H1 (cell line): ENCODE data around the gene RAP1B. TPM values are rescaled to one million over a fixed set of nuclear protein-coding genes. Genes with fewer than 3 reads are reported as not detected.

Experiments
- CTCF ChIA-PET: fragments of 300-600 bp; sonication (Branson Sonifier 250); formaldehyde crosslinking; loops from one replicate; lab custom pipeline; 2021; ENCODE audit not compliant: partially characterized antibody; lab: Charles Lee
- POLR2A ChIA-PET: fragments of 300-600 bp; sonication (Branson Sonifier 250); formaldehyde crosslinking; loops from one replicate; lab custom pipeline; 2021; ENCODE audit warnings: inconsistent platforms; ENCODE audit not compliant: partially characterized antibody; lab: Charles Lee
- DNase-seq, 2 experiments: peaks; one replicate each; pipeline versions ENCODE4 v3.0.0 to v3.0.0-alpha.2; 2010 to 2022; ENCODE audit warnings: low spot score in 2 of 2, low read depth in 1 of 2, mixed read lengths in 1 of 2
- FAIRE-seq: peaks from 2 replicates; lab custom pipeline; 2011; peaks lifted over from hg19 to GRCh38; lab: Jason Lieb, UNC
- H2AFZ ChIP-seq: 2 replicates; pipeline ENCODE4 v1.8.1; 2012; ENCODE audit warnings: low read length, inconsistent platforms
- H2AK5ac ChIP-seq: 2 replicates; pipeline ENCODE4 v1.6.1; 2013; ENCODE audit warnings: low read depth, low read length
- H2BK120ac ChIP-seq: replicated peaks from 2 replicates; pipeline ENCODE3; 2013; ENCODE audit warnings: low read depth, low read length, inconsistent platforms
- H2BK12ac ChIP-seq: 2 replicates; pipeline ENCODE4 v1.6.1; 2013; ENCODE audit warnings: low read depth, low read length
- H2BK15ac ChIP-seq: 2 replicates; pipeline ENCODE4 v1.6.1; 2013; ENCODE audit warnings: low read length
- H2BK20ac ChIP-seq: 2 replicates; pipeline ENCODE4 v1.6.1; 2013; ENCODE audit warnings: low read length
- H2BK5ac ChIP-seq: 2 replicates; pipeline ENCODE4 v1.6.1; 2013; ENCODE audit warnings: low read depth, low read length
- H3K14ac ChIP-seq: 2 replicates; pipeline ENCODE4 v1.6.1; 2013; ENCODE audit warnings: inconsistent platforms; ENCODE audit not compliant: insufficient read length
- H3K18ac ChIP-seq: 2 replicates; pipeline ENCODE4 v1.6.1; 2013; ENCODE audit warnings: low read length; ENCODE audit errors: extremely low read depth
- H3K23ac ChIP-seq: 2 replicates; pipeline ENCODE4 v1.6.1; 2013; ENCODE audit warnings: inconsistent platforms; ENCODE audit not compliant: insufficient read length
- H3K23me2 ChIP-seq: 2 replicates; pipeline ENCODE4 v1.6.1; 2013; ENCODE audit warnings: low read depth, low read length
- H3K27ac ChIP-seq: 2 replicates; pipeline ENCODE4 v1.6.1; 2011; ENCODE audit warnings: low read depth, low read length, inconsistent platforms
- H3K27me3 ChIP-seq, 4 experiments: replicated peaks in 1 of 4; 1 replicate in 1 of 4; 2 replicates in 3 of 4; pipeline versions ENCODE4 v1.6.1 to v1.8.1; 2011 to 2013; ENCODE audit warnings: low read length in 3 of 4, mild to moderate bottlenecking in 3 of 4, inconsistent platforms in 2 of 4, mixed read lengths in 2 of 4, moderate library complexity in 1 of 4; ENCODE audit not compliant: control insufficient read depth in 3 of 4, insufficient read depth in 3 of 4; ENCODE audit errors: extremely low read depth in 1 of 4
- H3K36me3 ChIP-seq, 4 experiments: 2 replicates each; pipeline versions ENCODE4 v1.6.1 to v1.8.1; 2011 to 2013; ENCODE audit warnings: mild to moderate bottlenecking in 4 of 4, low read length in 3 of 4, moderate library complexity in 2 of 4, control low read depth in 1 of 4, inconsistent platforms in 1 of 4; ENCODE audit not compliant: insufficient read depth in 4 of 4, control insufficient read depth in 2 of 4
- H3K4ac ChIP-seq: replicated peaks from 2 replicates; pipeline ENCODE3; 2013; ENCODE audit warnings: low read length, low read depth, mixed read lengths, inconsistent platforms; ENCODE audit not compliant: insufficient read length
- H3K4me1 ChIP-seq, 4 experiments: replicated peaks in 1 of 4; 1 replicate in 1 of 4; 2 replicates in 3 of 4; pipeline versions ENCODE4 v1.6.1 to v1.8.1; 2011 to 2013; ENCODE audit warnings: low read length in 3 of 4, inconsistent platforms in 2 of 4, mixed read lengths in 1 of 4; ENCODE audit not compliant: insufficient read depth in 4 of 4, control insufficient read depth in 3 of 4
- H3K4me2 ChIP-seq, 2 experiments: 2 replicates each; pipeline versions ENCODE4 v1.6.1 to v1.8.1; 2011 to 2013; ENCODE audit warnings: low read depth in 2 of 2, low read length in 2 of 2, control low read depth in 1 of 2, inconsistent platforms in 1 of 2, mild to moderate bottlenecking in 1 of 2; ENCODE audit not compliant: insufficient read depth in 1 of 2
- H3K4me3 ChIP-seq, 4 experiments: fragments of 200-600, 300-600 bp in 1 of 4; sonication (generic), shearing (Covaris generic), sonication (Bioruptor Twin) in 1 of 4; 2 replicates each; pipeline versions ENCODE4 v1.5.1 to v1.8.1; 2011 to 2016; ENCODE audit warnings: low read length in 4 of 4, low read depth in 3 of 4, control low read depth in 2 of 4, inconsistent platforms in 2 of 4, mild to moderate bottlenecking in 2 of 4, mixed read lengths in 1 of 4, moderate library complexity in 1 of 4; ENCODE audit not compliant: insufficient read depth in 2 of 4; ENCODE audit errors: extremely low read depth in 1 of 4
- H3K56ac ChIP-seq: replicated peaks from 2 replicates; pipeline ENCODE3; 2013; ENCODE audit warnings: low read depth, mild to moderate bottlenecking, mixed read lengths, low read length, inconsistent platforms; ENCODE audit not compliant: insufficient read length
- H3K79me1 ChIP-seq: 2 replicates; pipeline ENCODE4 v1.6.1; 2013; ENCODE audit warnings: low read depth, low read length, control low read depth
- H3K79me2 ChIP-seq, 2 experiments: 2 replicates each; pipeline versions ENCODE4 v1.6.1 to v1.8.1; 2012 to 2013; ENCODE audit warnings: low read length in 2 of 2, mild to moderate bottlenecking in 2 of 2, inconsistent platforms in 1 of 2; ENCODE audit not compliant: insufficient read depth in 2 of 2, control insufficient read depth in 1 of 2
- H3K9ac ChIP-seq, 4 experiments: replicated peaks in 1 of 4; 1 replicate in 1 of 4; 2 replicates in 3 of 4; pipeline versions ENCODE4 v1.6.1 to v1.8.1; 2011 to 2013; ENCODE audit warnings: low read depth in 3 of 4, low read length in 3 of 4, control low read depth in 2 of 4, mild to moderate bottlenecking in 2 of 4, moderate library complexity in 2 of 4, inconsistent platforms in 1 of 4; ENCODE audit errors: extremely low read depth in 1 of 4
- H3K9me3 ChIP-seq, 2 experiments: 2 replicates each; pipeline versions ENCODE4 v1.6.1 to v1.8.1; 2012 to 2013; ENCODE audit warnings: mild to moderate bottlenecking in 2 of 2, moderate library complexity in 2 of 2, control low read depth in 1 of 2, inconsistent platforms in 1 of 2, low read depth in 1 of 2, low read length in 1 of 2, mixed read lengths in 1 of 2; ENCODE audit not compliant: insufficient read depth in 2 of 2
- H4K20me1 ChIP-seq, 2 experiments: replicated peaks in 1 of 2; 2 replicates each; pipeline versions ENCODE3 to v1.8.1; 2011 to 2013; ENCODE audit warnings: inconsistent platforms in 2 of 2, low read length in 2 of 2, mild to moderate bottlenecking in 1 of 2; ENCODE audit not compliant: insufficient read depth in 2 of 2, control insufficient read depth in 1 of 2
- H4K5ac ChIP-seq: 2 replicates; pipeline ENCODE4 v1.6.1; 2013; ENCODE audit warnings: low read length, low read depth, mixed read lengths, inconsistent platforms; ENCODE audit not compliant: insufficient read length
- H4K8ac ChIP-seq: 2 replicates; pipeline ENCODE4 v1.8.0; 2013; ENCODE audit warnings: mild to moderate bottlenecking, moderate library complexity, low read length, inconsistent platforms; ENCODE audit not compliant: insufficient read depth; ENCODE audit errors: extremely low read depth
- H4K91ac ChIP-seq: replicated peaks from 2 replicates; pipeline ENCODE3; 2013; ENCODE audit warnings: low read length, mixed read lengths, inconsistent platforms; ENCODE audit not compliant: insufficient read length
- CHD1 ChIP-seq: IDR thresholded peaks from 2 replicates; pipeline ENCODE4 v1.6.1; 2012; ENCODE audit warnings: low read depth, low read length, improper control_type of control experiment
- CREB1 ChIP-seq: IDR thresholded peaks from 2 replicates; pipeline ENCODE4 v1.6.1; 2012; ENCODE audit warnings: inconsistent platforms
- JUND ChIP-seq: IDR thresholded peaks from 2 replicates; pipeline ENCODE4 v1.6.1; 2011; ENCODE audit warnings: mild to moderate bottlenecking, improper control_type of control experiment, low read length
- POLR2A ChIP-seq, 2 experiments: IDR thresholded peaks; 1 replicate in 1 of 2; 2 replicates in 1 of 2; pipeline ENCODE4 v1.6.1; 2011; ENCODE audit warnings: low read depth in 2 of 2, low read length in 2 of 2, mild to moderate bottlenecking in 2 of 2; ENCODE audit errors: control extremely low read depth in 1 of 2
- RAD21 ChIP-seq, 2 experiments: IDR thresholded peaks in 1 of 2; conservative IDR thresholded peaks in 1 of 2; 2 replicates each; pipeline ENCODE4 v1.6.1; 2011; ENCODE audit warnings: low read depth in 2 of 2, low read length in 2 of 2, improper control_type of control experiment in 1 of 2, inconsistent platforms in 1 of 2, mild to moderate bottlenecking in 1 of 2, moderate library complexity in 1 of 2
- RBBP5 ChIP-seq: IDR thresholded peaks from 2 replicates; pipeline ENCODE4 v1.7.1; 2012; ENCODE audit warnings: low read depth, mild to moderate bottlenecking, inconsistent platforms, low read length, moderate library complexity, borderline replicate concordance
- RFX5 ChIP-seq: IDR thresholded peaks from 2 replicates; pipeline ENCODE4 v1.6.1; 2011; ENCODE audit warnings: low read depth, low read length, improper control_type of control experiment, borderline replicate concordance
- RNF2 ChIP-seq: fragments of 200-900, 300-1000 bp; sonication (generic); IDR thresholded peaks from 2 replicates; pipeline ENCODE4 v1.7.1; 2016; ENCODE audit warnings: borderline replicate concordance, low read depth, mild to moderate bottlenecking, antibody characterized with exemption, low read length; ENCODE audit not compliant: poor library complexity, severe bottlenecking; ENCODE audit errors: missing control alignments
- SP4 ChIP-seq: IDR thresholded peaks from 2 replicates; pipeline ENCODE4 v1.6.1; 2012; ENCODE audit warnings: low read length, inconsistent platforms
- TEAD4 ChIP-seq: IDR thresholded peaks from 2 replicates; pipeline ENCODE4 v1.6.1; 2012; ENCODE audit warnings: low read depth, low read length, inconsistent platforms, mixed read lengths
- WGBS, 2 experiments: shearing (Covaris generic) in 1 of 2; methylation state at CpG; one replicate each; pipeline versions ENCODE4 v1.1.6 to v1.1.7; 2013 to 2015; ENCODE audit warnings: low lambda C conversion rate in 2 of 2, mixed read lengths in 2 of 2, inconsistent platforms in 1 of 2, low coverage in 1 of 2, missing lambda C conversion rate in 1 of 2; ENCODE audit not compliant: insufficient replicate concordance in 2 of 2, insufficient coverage in 1 of 2, insufficient read length in 1 of 2; ENCODE audit errors: extremely low coverage in 1 of 2, missing lambda C conversion rate in 1 of 2; 5-methylcytosine and 5-hydroxymethylcytosine counted together
- polyA plus RNA-seq, 7 experiments: library from polyadenylated mRNA; depleted of rRNA in 3 of 7; stranded (reverse) in 5 of 7; unstranded in 2 of 7; fragments of >200 nt in 5 of 7; fragments of 200-250 nt in 2 of 7; gene quantifications; 1 replicate in 5 of 7; 2 replicates in 1 of 7; 4 replicates in 1 of 7; pipeline versions ENCODE4 v1.2.1 to v1.2.3, GENCODE V29; 2011 to 2013; ENCODE audit warnings: missing spikeins in 2 of 7, mixed read lengths in 2 of 7
- total RNA-seq: library from RNA; stranded (reverse); fragmentation: NEBNext Ultra II Directional; extraction: Animal tissue kit (Norgen Biotek cat#: 25700); gene quantifications from 2 replicates; pipeline ENCODE4 v1.2.1, GENCODE V29; 2021

The RAP1B gene
- total and polyA plus RNA-seq, 2 of the 8 experiments (the other 6 are each of a cell fraction or from before 2014, with no cell fraction given), result 61.4 to 112 TPM

- Histone ChIP-seq H4K8ac (no peak overlapping the region), H4K20me1 (no peaks in the 10 kb centered on the region), H3K36me3 (no peaks in the 10 kb centered on the region), H3K14ac (no peak overlapping the region), H3K23ac (no peak overlapping the region), H2BK15ac (no peak overlapping the region), H4K91ac (no peak overlapping the region), H2BK20ac (no peak overlapping the region), H3K27ac (no peak overlapping the region), H3K4me1 (peaks cover 0 to 4% (median under 1%) of the 10 kb centered on the region in 4 experiments; a peak in 1 of 7 replicates), H2BK5ac (no peak overlapping the region), H2AK5ac (no peak overlapping the region), H3K79me2 (no peaks in the 10 kb centered on the region), H3K4me2 (no peak overlapping the region), H3K4me3 (no peak overlapping the region), H2AFZ (no peak overlapping the region), H4K5ac (no peak overlapping the region), H3K9me3 (no peaks in the 10 kb centered on the region), H2BK12ac (no peak overlapping the region), H3K4ac (no peak overlapping the region), H3K23me2 (no peaks in the 10 kb centered on the region), H3K18ac (no peak overlapping the region), H2BK120ac (no peak overlapping the region), H3K9ac (no peak overlapping the region), H3K56ac (no peak overlapping the region), H3K27me3 (no peaks in the 10 kb centered on the region), H3K79me1 (no peaks in the 10 kb centered on the region)
- 100% methylated on average over 1 of the region's 1 CpG; no CpG with 5 or more reads in 1 of the 2 experiments for WGBS, 2 experiments
- ChIA-PET POLR2A (no interaction called here), CTCF (no interaction called here)
- FAIRE-seq (no peak), DNase-seq (no peak)
- no peak for TF ChIP-seq RFX5
- TF ChIP-seq SP4, result no peak
- no peak for TF ChIP-seq RBBP5
- no peak for TF ChIP-seq RNF2
- no peak for TF ChIP-seq RAD21 (IDR thresholded peaks at IDR 0.05 in 1 of 2, conservative IDR thresholded peaks at IDR 0.05 in 1 of 2; ENCODE audit: low read depth in 2 of 2, low read length in 2 of 2)
- no peak for TF ChIP-seq TEAD4
- no peak for TF ChIP-seq CHD1
- no peak for TF ChIP-seq JUND
- no peak for TF ChIP-seq POLR2A (IDR thresholded peaks at IDR 0.05; ENCODE audit: control extremely low read depth in 1 of 2, low read depth in 2 of 2, low read length in 2 of 2)
- no peak for TF ChIP-seq CREB1
These were observed 56.6 kb downstream of the RAP1B start for GRCh38 chr12:68667291-68667690.
